ENCODE results near the gene PRPF19.

Gene PRPF19

GRCh38 chr11:60937811-60938210 lies 31.4 kb upstream of the PRPF19 start:
- no peak for DNase-seq

GRCh38 chr11:60937144-60937527 lies 30.8 kb upstream of the PRPF19 start:
- no peak for DNase-seq

- no peak for DNase-seq
Observed at GRCh38 chr11:60936467-60937143, 30.2 kb upstream of the PRPF19 start.

GRCh38 chr11:60935676-60936442 lies 29.5 kb upstream of the PRPF19 start:
- DNase-seq: no peak

- no peak for DNase-seq
Observed at GRCh38 chr11:60934790-60935605, 28.6 kb upstream of the PRPF19 start.

GRCh38 chr11:60934124-60934789 lies 27.9 kb upstream of the PRPF19 start:
- DNase-seq: no peak

- no peak for DNase-seq
Observed at GRCh38 chr11:60933416-60934123, 27.2 kb upstream of the PRPF19 start.

- no peak for DNase-seq
Observed at GRCh38 chr11:60932605-60933356, 26.4 kb upstream of the PRPF19 start.

- no peak for DNase-seq
Observed at GRCh38 chr11:60931917-60932316, 25.5 kb upstream of the PRPF19 start.

GRCh38 chr11:60930394-60930793 lies 24.0 kb upstream of the PRPF19 start:
- no peak for DNase-seq

- no peak for DNase-seq
Observed at GRCh38 chr11:60929764-60930163, 23.4 kb upstream of the PRPF19 start.

GRCh38 chr11:60928563-60929001 lies 22.2 kb upstream of the PRPF19 start:
- DNase-seq: no peak

- DNase-seq: no peak
Observed at GRCh38 chr11:60927600-60927999, 21.2 kb upstream of the PRPF19 start.

- DNase-seq: no peak
Observed at GRCh38 chr11:60927061-60927592, 20.7 kb upstream of the PRPF19 start.

- no peak for DNase-seq
Observed at GRCh38 chr11:60926500-60926899, 20.1 kb upstream of the PRPF19 start.

GRCh38 chr11:60925868-60926267 lies 19.5 kb upstream of the PRPF19 start:
- DNase-seq: peak; percentile 34

- no peak for DNase-seq
Observed at GRCh38 chr11:60924906-60925853, 18.8 kb upstream of the PRPF19 start.

GRCh38 chr11:60924110-60924905 lies 17.9 kb upstream of the PRPF19 start, which contains the start of gene TMEM132A:
Gene TMEM132A (plus strand): TSS chr11:60924460. CDS start chr11:60924634, 174 bp downstream.
- peak; percentile 73 for DNase-seq

GRCh38 chr11:60923800-60924109 lies 17.4 kb upstream of the PRPF19 start:
- DNase-seq: no peak

All from fibroblast of skin of scalp (primary cell).